Neural cell (in vitro differentiated cells): ENCODE measurements around the gene APBB1IP. TPM values are rescaled to one million over a fixed set of nuclear protein-coding genes. Genes with fewer than 3 reads are reported as not detected.

Source experiments
- H2AFZ ChIP-seq: fragments of 200-600, 300-800 bp; sonication (generic), shearing (Covaris generic); 2 replicates; pipeline ENCODE4 v1.6.0; 2014; ENCODE audit warnings: low read depth, mild to moderate bottlenecking, antibody characterized with exemption, low read length, moderate library complexity
- H3F3A ChIP-seq: fragments of 200-600 bp; shearing (Covaris generic); 2 replicates; pipeline ENCODE4 v1.6.1; 2016; ENCODE audit warnings: mild to moderate bottlenecking, moderate library complexity, mixed read lengths, antibody characterized with exemption, low read length; ENCODE audit not compliant: insufficient read depth, poor library complexity, severe bottlenecking
- H3K27ac ChIP-seq: fragments of 200-600, 300-800 bp; sonication (generic), shearing (Covaris generic); 2 replicates; pipeline ENCODE4 v1.5.1; 2014; ENCODE audit warnings: mild to moderate bottlenecking, low read length, moderate library complexity
- H3K27me3 ChIP-seq: fragments of 300-800, 200-600 bp; sonication (generic), shearing (Covaris generic); 2 replicates; pipeline ENCODE4 v1.6.0; 2014; ENCODE audit warnings: mild to moderate bottlenecking, low read depth, low read length, moderate library complexity; ENCODE audit not compliant: insufficient read depth
- H3K36me3 ChIP-seq: fragments of 300-800, 200-600 bp; sonication (generic), shearing (Covaris generic); 2 replicates; pipeline ENCODE4 v1.5.1; 2014; ENCODE audit warnings: mild to moderate bottlenecking, antibody characterized with exemption, low read length, moderate library complexity; ENCODE audit not compliant: insufficient read depth
- H3K4me2 ChIP-seq: fragments of 300-800, 200-600 bp; sonication (generic), shearing (Covaris generic); 2 replicates; pipeline ENCODE4 v1.6.0; 2014; ENCODE audit warnings: mild to moderate bottlenecking, low read length
- H3K4me3 ChIP-seq: fragments of 300-800, 200-600 bp; sonication (generic), shearing (Covaris generic); 2 replicates; pipeline ENCODE4 v1.5.1; 2014; ENCODE audit warnings: mild to moderate bottlenecking, low read length, moderate library complexity
- H3K79me2 ChIP-seq: fragments of 200-600 bp; shearing (Covaris generic); replicated peaks from 2 replicates; pipeline ENCODE4 v1.6.0; 2014; ENCODE audit warnings: mild to moderate bottlenecking, low read length, moderate library complexity; ENCODE audit not compliant: insufficient read depth
- H3K9ac ChIP-seq: fragments of 300-800, 200-600 bp; sonication (generic), shearing (Covaris generic); 2 replicates; pipeline ENCODE4 v1.6.1; 2016; ENCODE audit warnings: mild to moderate bottlenecking, low read length, mixed read lengths
- H3K9me2 ChIP-seq: fragments of 200-600 bp; shearing (Covaris generic); 2 replicates; pipeline ENCODE4 v1.6.1; 2016; ENCODE audit warnings: mild to moderate bottlenecking, low read length, mixed read lengths; ENCODE audit not compliant: insufficient read depth
- H3K9me3 ChIP-seq: fragments of 200-600, 300-800 bp; sonication (generic), shearing (Covaris generic); 2 replicates; pipeline ENCODE4 v1.6.1; 2016; ENCODE audit warnings: mild to moderate bottlenecking, mixed run types, low read length, moderate library complexity, mixed read lengths
- H4K20me1 ChIP-seq: fragments of 200-600 bp; shearing (Covaris generic); 2 replicates; pipeline ENCODE4 v1.6.1; 2016; ENCODE audit warnings: mild to moderate bottlenecking, mixed run types; ENCODE audit not compliant: insufficient read depth
- EP300 ChIP-seq: fragments of 450-650 bp; conservative IDR thresholded peaks from 2 replicates; pipeline ENCODE4 v1.6.1; 2014; ENCODE audit warnings: antibody characterized with exemption, mild to moderate bottlenecking, moderate library complexity; ENCODE audit not compliant: poor library complexity, severe bottlenecking
- EZH2 ChIP-seq: fragments of 200-600, 300-800 bp; shearing (Covaris generic), sonication (generic); IDR thresholded peaks from 2 replicates; pipeline ENCODE4 v1.6.1; 2014; ENCODE audit warnings: antibody characterized with exemption, low read length, borderline replicate concordance, mild to moderate bottlenecking; ENCODE audit not compliant: insufficient read depth, poor library complexity, severe bottlenecking
- MXI1 ChIP-seq: fragments of 450-650 bp; conservative IDR thresholded peaks from 2 replicates; pipeline ENCODE4 v1.6.1; 2014; ENCODE audit warnings: antibody characterized with exemption, mild to moderate bottlenecking; ENCODE audit not compliant: poor library complexity, severe bottlenecking
- POLR2AphosphoS5 ChIP-seq: IDR thresholded peaks from 2 replicates; pipeline ENCODE4 v1.6.1; 2012
- RAD21 ChIP-seq: fragments of 450-650 bp; conservative IDR thresholded peaks from 2 replicates; pipeline ENCODE4 v1.6.1; 2014; ENCODE audit warnings: antibody characterized with exemption, mild to moderate bottlenecking, moderate library complexity
- SMC3 ChIP-seq: fragments of 450-650 bp; conservative IDR thresholded peaks from 2 replicates; pipeline ENCODE4 v1.6.1; 2014; ENCODE audit warnings: antibody characterized with exemption, mild to moderate bottlenecking, moderate library complexity; ENCODE audit not compliant: poor library complexity
- TAF1 ChIP-seq: IDR thresholded peaks from 2 replicates; pipeline ENCODE4 v1.6.1; 2012; ENCODE audit warnings: low read depth
- polyA plus RNA-seq: library from polyadenylated mRNA; depleted of rRNA; stranded (reverse); fragments of >200 nt; gene quantifications from 2 replicates; pipeline ENCODE4 v1.2.3, GENCODE V29; 2014
- TF ChIP-seq, protein P1 (sequence below): fragments of 450-650 bp; IDR thresholded peaks from 2 replicates; pipeline ENCODE4 v1.5.1; 2014; ENCODE audit warnings: antibody characterized with exemption, mild to moderate bottlenecking, moderate library complexity; ENCODE audit not compliant: poor library complexity, severe bottlenecking
- TF ChIP-seq, protein P2 (sequence below): IDR thresholded peaks from 2 replicates; pipeline ENCODE4 v1.6.1; 2012; ENCODE audit warnings: borderline replicate concordance

APBB1IP gene
- polyA plus RNA-seq, 1 donor from 2014 or later: not detected

DNA sequence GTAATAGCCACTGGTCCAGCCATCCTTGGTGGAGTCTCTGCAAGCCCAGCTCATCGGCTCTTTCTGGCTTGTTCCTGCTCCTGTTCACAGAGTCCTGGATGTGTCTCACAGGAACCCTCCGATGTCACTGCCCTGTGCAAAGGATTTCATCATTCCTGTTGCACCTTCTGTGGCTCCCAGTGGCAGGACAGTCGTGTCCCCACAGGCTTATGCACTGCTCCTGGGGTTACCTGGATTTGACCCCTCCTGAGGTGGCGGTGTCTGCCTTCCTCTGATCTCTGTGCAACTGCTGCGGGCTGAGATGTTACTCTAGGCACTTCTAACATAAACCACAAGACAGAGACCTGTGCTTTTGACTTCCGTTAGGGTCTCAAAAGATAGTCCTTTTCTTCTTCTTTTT is 30.6 kb downstream of the APBB1IP start:
- Histone ChIP-seq H3K9ac (no peak overlapping the region), H3K9me2 (no peaks in the 10 kb centered on the region), H3K9me3 (no peaks in the 10 kb centered on the region), H3K4me2 (no peak overlapping the region), H4K20me1 (no peaks in the 10 kb centered on the region), H3K4me3 (no peak overlapping the region), H3K36me3 (no peaks in the 10 kb centered on the region), H2AFZ (no peak overlapping the region), H3F3A (no peaks in the 10 kb centered on the region), H3K27ac (no peak overlapping the region), H3K27me3 (no peaks in the 10 kb centered on the region), H3K79me2 (no peaks in the 10 kb centered on the region)
- TF ChIP-seq, protein P1, sequence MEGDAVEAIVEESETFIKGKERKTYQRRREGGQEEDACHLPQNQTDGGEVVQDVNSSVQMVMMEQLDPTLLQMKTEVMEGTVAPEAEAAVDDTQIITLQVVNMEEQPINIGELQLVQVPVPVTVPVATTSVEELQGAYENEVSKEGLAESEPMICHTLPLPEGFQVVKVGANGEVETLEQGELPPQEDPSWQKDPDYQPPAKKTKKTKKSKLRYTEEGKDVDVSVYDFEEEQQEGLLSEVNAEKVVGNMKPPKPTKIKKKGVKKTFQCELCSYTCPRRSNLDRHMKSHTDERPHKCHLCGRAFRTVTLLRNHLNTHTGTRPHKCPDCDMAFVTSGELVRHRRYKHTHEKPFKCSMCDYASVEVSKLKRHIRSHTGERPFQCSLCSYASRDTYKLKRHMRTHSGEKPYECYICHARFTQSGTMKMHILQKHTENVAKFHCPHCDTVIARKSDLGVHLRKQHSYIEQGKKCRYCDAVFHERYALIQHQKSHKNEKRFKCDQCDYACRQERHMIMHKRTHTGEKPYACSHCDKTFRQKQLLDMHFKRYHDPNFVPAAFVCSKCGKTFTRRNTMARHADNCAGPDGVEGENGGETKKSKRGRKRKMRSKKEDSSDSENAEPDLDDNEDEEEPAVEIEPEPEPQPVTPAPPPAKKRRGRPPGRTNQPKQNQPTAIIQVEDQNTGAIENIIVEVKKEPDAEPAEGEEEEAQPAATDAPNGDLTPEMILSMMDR: no peak
- TF ChIP-seq, protein P2, sequence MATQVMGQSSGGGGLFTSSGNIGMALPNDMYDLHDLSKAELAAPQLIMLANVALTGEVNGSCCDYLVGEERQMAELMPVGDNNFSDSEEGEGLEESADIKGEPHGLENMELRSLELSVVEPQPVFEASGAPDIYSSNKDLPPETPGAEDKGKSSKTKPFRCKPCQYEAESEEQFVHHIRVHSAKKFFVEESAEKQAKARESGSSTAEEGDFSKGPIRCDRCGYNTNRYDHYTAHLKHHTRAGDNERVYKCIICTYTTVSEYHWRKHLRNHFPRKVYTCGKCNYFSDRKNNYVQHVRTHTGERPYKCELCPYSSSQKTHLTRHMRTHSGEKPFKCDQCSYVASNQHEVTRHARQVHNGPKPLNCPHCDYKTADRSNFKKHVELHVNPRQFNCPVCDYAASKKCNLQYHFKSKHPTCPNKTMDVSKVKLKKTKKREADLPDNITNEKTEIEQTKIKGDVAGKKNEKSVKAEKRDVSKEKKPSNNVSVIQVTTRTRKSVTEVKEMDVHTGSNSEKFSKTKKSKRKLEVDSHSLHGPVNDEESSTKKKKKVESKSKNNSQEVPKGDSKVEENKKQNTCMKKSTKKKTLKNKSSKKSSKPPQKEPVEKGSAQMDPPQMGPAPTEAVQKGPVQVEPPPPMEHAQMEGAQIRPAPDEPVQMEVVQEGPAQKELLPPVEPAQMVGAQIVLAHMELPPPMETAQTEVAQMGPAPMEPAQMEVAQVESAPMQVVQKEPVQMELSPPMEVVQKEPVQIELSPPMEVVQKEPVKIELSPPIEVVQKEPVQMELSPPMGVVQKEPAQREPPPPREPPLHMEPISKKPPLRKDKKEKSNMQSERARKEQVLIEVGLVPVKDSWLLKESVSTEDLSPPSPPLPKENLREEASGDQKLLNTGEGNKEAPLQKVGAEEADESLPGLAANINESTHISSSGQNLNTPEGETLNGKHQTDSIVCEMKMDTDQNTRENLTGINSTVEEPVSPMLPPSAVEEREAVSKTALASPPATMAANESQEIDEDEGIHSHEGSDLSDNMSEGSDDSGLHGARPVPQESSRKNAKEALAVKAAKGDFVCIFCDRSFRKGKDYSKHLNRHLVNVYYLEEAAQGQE: no peak
- no peak for TF ChIP-seq SMC3

DNA sequence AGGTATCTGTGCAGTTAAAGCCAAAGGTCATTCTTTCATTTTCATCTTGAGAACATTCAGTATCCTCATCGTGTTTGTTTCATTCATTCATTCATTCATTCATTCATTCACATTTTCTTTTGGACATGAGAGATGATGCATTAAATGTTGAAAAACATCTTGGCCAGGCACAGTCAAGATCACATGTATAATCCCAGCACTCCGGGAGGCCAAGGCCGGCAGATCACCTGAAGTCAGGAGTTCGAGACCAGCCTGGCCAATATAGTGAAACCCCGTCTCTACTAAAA is 34.3 kb downstream of the APBB1IP start:
- H3K4me2 ChIP-seq: no peak overlapping the region
- H3K36me3 ChIP-seq: no peaks in the 10 kb centered on the region
- H3K27me3 ChIP-seq: no peaks in the 10 kb centered on the region
- no peaks in the 10 kb centered on the region for H3K79me2 ChIP-seq
- no peak overlapping the region for H3K27ac ChIP-seq
- no peak overlapping the region for H3K9ac ChIP-seq
- no peaks in the 10 kb centered on the region for H3K9me2 ChIP-seq
- no peak for TF ChIP-seq MXI1
- TF ChIP-seq SMC3: no peak
- TF ChIP-seq, protein P2: no peak
- no peak for TF ChIP-seq POLR2AphosphoS5
- TF ChIP-seq EZH2: no peak
- TF ChIP-seq EP300: no peak
- TF ChIP-seq, protein P1: no peak
- TF ChIP-seq RAD21: no peak
- TF ChIP-seq TAF1: no peak
- no peaks in the 10 kb centered on the region for H4K20me1 ChIP-seq
- no peaks in the 10 kb centered on the region for H3K9me3 ChIP-seq
- H3F3A ChIP-seq: no peaks in the 10 kb centered on the region
- no peak overlapping the region for H3K4me3 ChIP-seq
- no peak overlapping the region for H2AFZ ChIP-seq
